Liver (tissue), 9 donors: Measurements from ENCODE around the gene DISC1. TPM values are rescaled to one million over a fixed set of nuclear protein-coding genes. Genes with fewer than 3 reads are reported as not detected.
"Not testable (repeated sequence)": the region's sequence is repeated elsewhere in the genome, so short reads cannot be mapped to it uniquely, and the experiment has no call there.

ENCODE experiments used
- DNase-seq: peaks from one replicate; pipeline ENCODE4 v3.0.0-alpha.2; 2017; ENCODE audit warnings: low spot score
- H3K27ac ChIP-seq, 2 donors: one replicate each; pipeline ENCODE4 v1.7.0; 2013; ENCODE audit warnings: inconsistent platforms in 2 of 2, low read length in 2 of 2, control low read depth in 1 of 2, low read depth in 1 of 2, mild to moderate bottlenecking in 1 of 2
- H3K27me3 ChIP-seq, 4 donors: one replicate each; pipeline versions ENCODE4 v1.6.1 to v1.7.0; 2013; ENCODE audit warnings: low read length in 3 of 4, inconsistent platforms in 1 of 4, mild to moderate bottlenecking in 1 of 4, moderate library complexity in 1 of 4; ENCODE audit not compliant: control insufficient read depth in 4 of 4, insufficient read depth in 4 of 4
- H3K36me3 ChIP-seq, 4 donors: one replicate each; pipeline versions ENCODE4 v1.6.1 to v1.7.0; 2013; ENCODE audit warnings: low read length in 3 of 4, mild to moderate bottlenecking in 3 of 4, low read depth in 1 of 4, moderate library complexity in 1 of 4; ENCODE audit not compliant: control insufficient read depth in 4 of 4, insufficient read depth in 3 of 4
- H3K4me1 ChIP-seq, 4 donors: one replicate each; pipeline versions ENCODE4 v1.6.1 to v1.7.0; 2013; ENCODE audit warnings: low read length in 3 of 4, mild to moderate bottlenecking in 3 of 4, moderate library complexity in 1 of 4; ENCODE audit not compliant: control insufficient read depth in 4 of 4, insufficient read depth in 4 of 4
- H3K4me3 ChIP-seq, 3 donors: one replicate each; pipeline versions ENCODE4 v1.6.1 to v1.7.0; 2013; ENCODE audit warnings: low read length in 3 of 3, control low read depth in 1 of 3, low read depth in 1 of 3, mild to moderate bottlenecking in 1 of 3
- H3K9ac ChIP-seq, 2 donors: one replicate each; pipeline ENCODE4 v1.7.0; 2013; ENCODE audit warnings: low read length in 2 of 2, mild to moderate bottlenecking in 2 of 2, moderate library complexity in 2 of 2, control low read depth in 1 of 2, low read depth in 1 of 2
- H3K9me3 ChIP-seq, 4 donors: one replicate each; pipeline versions ENCODE4 v1.6.1 to v1.7.0; 2013; ENCODE audit warnings: low read length in 3 of 4; ENCODE audit not compliant: control insufficient read depth in 4 of 4
- ATF3 ChIP-seq: IDR thresholded peaks from 2 replicates; pipeline ENCODE4 v1.6.1; 2016; ENCODE audit warnings: antibody characterized with exemption
- CTCF ChIP-seq: fragments of 150-350 bp; IDR thresholded peaks from 2 replicates; pipeline ENCODE4 v1.5.1; 2017; ENCODE audit warnings: improper control_type of control experiment, low read depth, low read length; ENCODE audit not compliant: missing input control
- FOXA1 ChIP-seq: IDR thresholded peaks from 2 replicates; pipeline ENCODE4 v1.6.1; 2016; ENCODE audit warnings: antibody characterized with exemption
- GABPA ChIP-seq, 2 donors: IDR thresholded peaks in 1 of 2; conservative IDR thresholded peaks in 1 of 2; 2 replicates each; pipeline ENCODE4 v1.6.1; 2016; ENCODE audit warnings: antibody characterized with exemption in 2 of 2, mild to moderate bottlenecking in 1 of 2, moderate library complexity in 1 of 2
- HNF4A ChIP-seq, 2 donors: conservative IDR thresholded peaks; 2 replicates each; pipeline ENCODE4 v1.6.1; 2016; ENCODE audit warnings: antibody characterized with exemption in 2 of 2, mild to moderate bottlenecking in 2 of 2
- HNF4G ChIP-seq: IDR thresholded peaks from 2 replicates; pipeline ENCODE4 v1.6.1; 2016; ENCODE audit warnings: antibody characterized with exemption
- JUND ChIP-seq, 2 donors: IDR thresholded peaks; 2 replicates each; pipeline ENCODE4 v1.6.1; 2016; ENCODE audit warnings: antibody characterized with exemption in 2 of 2
- NR2F2 ChIP-seq: IDR thresholded peaks from 2 replicates; pipeline ENCODE4 v1.6.1; 2016; ENCODE audit warnings: antibody characterized with exemption
- REST ChIP-seq: IDR thresholded peaks from 2 replicates; pipeline ENCODE4 v1.6.1; 2016; ENCODE audit warnings: antibody characterized with exemption, mild to moderate bottlenecking
- RXRA ChIP-seq, 2 donors: IDR thresholded peaks; 2 replicates each; pipeline ENCODE4 v1.6.1; 2017 to 2018; ENCODE audit warnings: antibody characterized with exemption in 2 of 2, mild to moderate bottlenecking in 1 of 2
- SP1 ChIP-seq: IDR thresholded peaks from 2 replicates; pipeline ENCODE4 v1.6.1; 2018; ENCODE audit warnings: antibody characterized with exemption, mild to moderate bottlenecking
- TAF1 ChIP-seq: conservative IDR thresholded peaks from 2 replicates; pipeline ENCODE4 v1.6.1; 2016; ENCODE audit warnings: antibody characterized with exemption, mild to moderate bottlenecking
- YY1 ChIP-seq: IDR thresholded peaks from 2 replicates; pipeline ENCODE4 v1.6.1; 2016; ENCODE audit warnings: antibody characterized with exemption, mild to moderate bottlenecking
- WGBS: extraction: QIAGEN DNeasy Blood & Tissue Kit; methylation state at CpG from one replicate; pipeline ENCODE4 v1.1.7; 2013; 5-methylcytosine and 5-hydroxymethylcytosine counted together
- polyA plus RNA-seq, 2 donors: library from polyadenylated mRNA; stranded (reverse) in 1 of 2; unstranded in 1 of 2; fragments of 200-250 nt in 1 of 2; fragments of >200 nt in 1 of 2; fragmentation: Nextera tagmentation in 1 of 2; extraction: Ambion mirVana in 1 of 2; gene quantifications; one replicate each; pipeline versions ENCODE4 v1.2.1 to v1.2.3, GENCODE V29; 2013 to 2015
- total RNA-seq, 2 donors: library from RNA; depleted of rRNA; stranded (reverse); fragments of >200 nt; gene quantifications; one replicate each; pipeline ENCODE4 v1.2.3, GENCODE V29; 2014
- donor health status: healthy.
- donor health status: healthy.
- donor health status: healthy.
- donor health status: healthy.
- donor health status: healthy.

Gene DISC1
- total and polyA plus RNA-seq, 4 donors = 0.45 to 6.3 (median 2.3) TPM

- Histone ChIP-seq H3K9me3 (no peaks in the 10 kb centered on the region), H3K27me3 (no peaks in the 10 kb centered on the region), H3K27ac (no peak overlapping the region), H3K36me3 (no peaks in the 10 kb centered on the region), H3K9ac (no peak overlapping the region), H3K4me1 (no peaks in the 10 kb centered on the region), H3K4me3 (no peak overlapping the region)
- 93% methylated on average over 3 of the region's 3 CpGs for WGBS
- TF ChIP-seq TAF1 = no peak
- no peak for TF ChIP-seq NR2F2
- TF ChIP-seq GABPA (IDR thresholded peaks at IDR 0.05 in 1 of 2, conservative IDR thresholded peaks at IDR 0.05 in 1 of 2) = no peak
- TF ChIP-seq JUND (IDR thresholded peaks at IDR 0.05) = no peak
- no peak for TF ChIP-seq HNF4A (conservative IDR thresholded peaks at IDR 0.05)
- no peak for TF ChIP-seq YY1
- no peak for TF ChIP-seq RXRA (IDR thresholded peaks at IDR 0.05)
- no peak for TF ChIP-seq HNF4G
- TF ChIP-seq FOXA1 = no peak
- TF ChIP-seq REST = no peak
- no peak for DNase-seq
Measured at GRCh38 chr1:231943084-231943483, 316.5 kb downstream of the DISC1 start.

GRCh38 chr1:231948102-231948501, 321.5 kb downstream of the DISC1 start:
- not testable (repeated sequence) for DNase-seq, H3K36me3 ChIP-seq, H3K9me3 ChIP-seq, H3K27me3 ChIP-seq, H3K27ac ChIP-seq, H3K9ac ChIP-seq, H3K4me3 ChIP-seq, H3K4me1 ChIP-seq
- WGBS = 90% methylated on average over 5 of the region's 5 CpGs

- Histone ChIP-seq H3K4me3 (no peak overlapping the region), H3K9me3 (no peaks in the 10 kb centered on the region), H3K9ac (no peak overlapping the region), H3K27ac (no peak overlapping the region), H3K4me1 (no peaks in the 10 kb centered on the region), H3K36me3 (no peaks in the 10 kb centered on the region), H3K27me3 (no peaks in the 10 kb centered on the region)
- WGBS = 85% methylated on average over 8 of the region's 8 CpGs
- TF ChIP-seq REST (no peak), GABPA (IDR thresholded peaks at IDR 0.05 in 1 of 2, conservative IDR thresholded peaks at IDR 0.05 in 1 of 2) (no peak), ATF3 (no peak), SP1 (no peak), CTCF (no peak)
- DNase-seq = no peak
Measured at GRCh38 chr1:231949277-231950091, 322.9 kb downstream of the DISC1 start.
